Sigmoid colon (tissue), 7 donors: ENCODE results near the gene MEOX2. TPM values are rescaled to one million over a fixed set of nuclear protein-coding genes. Genes with fewer than 3 reads are reported as not detected.

ENCODE experiments used
- DNase-seq: peaks from one replicate; pipeline ENCODE4 v3.0.0-alpha.2; 2019
- H3K27ac ChIP-seq, 4 donors: fragments of 200-600 bp; sonication (generic); one replicate each; pipeline ENCODE4 v1.5.1; 2016 to 2019; ENCODE audit warnings: mild to moderate bottlenecking in 1 of 4
- H3K27me3 ChIP-seq, 3 donors: fragments of 200-600 bp; sonication (generic); one replicate each; pipeline ENCODE4 v1.5.1; 2019; ENCODE audit warnings: mild to moderate bottlenecking in 1 of 3
- H3K36me3 ChIP-seq, 4 donors: fragments of 200-600 bp; sonication (generic); one replicate each; pipeline ENCODE4 v1.5.1; 2016 to 2019
- H3K4me1 ChIP-seq, 4 donors: fragments of 200-600 bp; sonication (generic); one replicate each; pipeline ENCODE4 v1.5.1; 2017 to 2019
- H3K4me3 ChIP-seq, 4 donors: fragments of 200-600 bp; sonication (generic); one replicate each; pipeline ENCODE4 v1.5.1; 2017 to 2019; ENCODE audit warnings: mild to moderate bottlenecking in 2 of 4, moderate library complexity in 1 of 4
- H3K9me3 ChIP-seq, 4 donors: fragments of 200-600 bp in 3 of 4; sonication (generic) in 3 of 4; one replicate each; pipeline versions ENCODE4 v1.5.1 to v1.6.1; 2013 to 2019
- CTCF ChIP-seq, 4 experiments: fragments of 450-650 bp in 3 of 4; fragments of 200-600 bp in 1 of 4; IDR thresholded peaks; one replicate each; pipeline ENCODE4 v1.5.1; 2016 to 2019; ENCODE audit warnings: antibody characterized with exemption in 4 of 4, mild to moderate bottlenecking in 3 of 4, moderate library complexity in 2 of 4
- EP300 ChIP-seq, 4 donors: sonication (generic); formaldehyde crosslinking; IDR thresholded peaks; one replicate each; pipeline ENCODE4 v1.6.1; 2017; ENCODE audit warnings: antibody characterized with exemption in 4 of 4
- POLR2A ChIP-seq, 2 donors: fragments of 450-650 bp; IDR thresholded peaks; one replicate each; pipeline ENCODE4 v1.6.1; 2016; ENCODE audit warnings: antibody characterized with exemption in 2 of 2, mild to moderate bottlenecking in 2 of 2, moderate library complexity in 2 of 2
- POLR2AphosphoS5 ChIP-seq, 4 donors: sonication (generic); formaldehyde crosslinking; IDR thresholded peaks; one replicate each; pipeline ENCODE4 v1.6.1; 2017; ENCODE audit warnings: antibody characterized with exemption in 4 of 4
- WGBS, 2 donors: extraction: QIAGEN DNeasy Blood & Tissue Kit; methylation state at CpG; one replicate each; pipeline ENCODE4 v1.1.7; 2013; 5-methylcytosine and 5-hydroxymethylcytosine counted together
- intact Hi-C: fragments of 100-400 bp; cut with DNase I; formaldehyde crosslinking; loops from one replicate; pipeline ENCODE4 v1.15.1; 2023
- polyA plus RNA-seq, 3 donors: library from polyadenylated mRNA; stranded (reverse); fragments of 200-250 nt; gene quantifications; one replicate each; pipeline ENCODE4 v1.2.3, GENCODE V29; 2013
- total RNA-seq, 4 donors: library from RNA; depleted of rRNA; stranded (reverse); fragments of >200 nt; gene quantifications; one replicate each; pipeline ENCODE4 v1.1.0, GENCODE V29; 2016
- donor health status: healthy with polysubstance abuse.
- donor health status: Bipolar disorder and iron deficiency.
- donor health status: healthy.

Gene MEOX2
- total and polyA plus RNA-seq, 7 donors = 0.23 to 9.7 (median 1.6) TPM

GRCh38 chr7:15680446-15680845 lies 6.0 kb downstream of the MEOX2 start:
- intact Hi-C loops = loop anchor here (10.0 kb wide), 1 partner anchor 126 kb away; no protein-coding TSS in a partner anchor
- DNase-seq = no peak
- Histone ChIP-seq H3K27ac (no peak overlapping the region), H3K9me3 (no peaks in the 10 kb centered on the region), H3K27me3 (peaks cover 0 to 38% (median 15%) of the 10 kb centered on the region in 3 donors), H3K36me3 (no peaks in the 10 kb centered on the region), H3K4me1 (peaks cover 0 to 5% (median 2%) of the 10 kb centered on the region in 4 donors), H3K4me3 (no peak overlapping the region)
- TF ChIP-seq EP300 (IDR thresholded peaks at IDR 0.05) = no peak
- TF ChIP-seq POLR2AphosphoS5 (IDR thresholded peaks at IDR 0.05) = no peak
- TF ChIP-seq CTCF (IDR thresholded peaks at IDR 0.05) = no peak
- no peak for TF ChIP-seq POLR2A (IDR thresholded peaks at IDR 0.05)
- 84 to 90% methylated on average over 3 of the region's 3 CpGs for WGBS, 2 donors

- H3K27ac ChIP-seq = no peak overlapping the region
- 89 to 93% methylated on average over 1 of the region's 1 CpG for WGBS, 2 donors
Observed at GRCh38 chr7:15679306-15679705, 7.2 kb downstream of the MEOX2 start.

GRCh38 chr7:15678653-15679052 lies 7.8 kb downstream of the MEOX2 start:
- Histone ChIP-seq H3K4me3 (no peak overlapping the region), H3K27me3 (peaks cover 0 to 20% (median 0%) of the 10 kb centered on the region in 3 donors), H3K4me1 (no peaks in the 10 kb centered on the region), H3K27ac (no peak overlapping the region), H3K9me3 (no peaks in the 10 kb centered on the region), H3K36me3 (no peaks in the 10 kb centered on the region)
- DNase-seq = no peak
- TF ChIP-seq POLR2A (IDR thresholded peaks at IDR 0.05) (no peak), EP300 (IDR thresholded peaks at IDR 0.05) (no peak), CTCF (IDR thresholded peaks at IDR 0.05) (no peak), POLR2AphosphoS5 (IDR thresholded peaks at IDR 0.05) (no peak)
- intact Hi-C loops = no loop called here
- 90 to 95% methylated on average over 3 of the region's 3 CpGs for WGBS, 2 donors

More at GRCh38 chr7:15679306-15679705, 7.2 kb downstream of the MEOX2 start:
- Histone ChIP-seq H3K9me3 (no peaks in the 10 kb centered on the region), H3K36me3 (no peaks in the 10 kb centered on the region), H3K27me3 (peaks cover 0 to 27% (median 5%) of the 10 kb centered on the region in 3 donors), H3K4me1 (no peaks in the 10 kb centered on the region), H3K4me3 (no peak overlapping the region)
- no peak for DNase-seq
- intact Hi-C loops = no loop called here
- no peak for TF ChIP-seq EP300 (IDR thresholded peaks at IDR 0.05)
- TF ChIP-seq CTCF (IDR thresholded peaks at IDR 0.05) = no peak
- no peak for TF ChIP-seq POLR2AphosphoS5 (IDR thresholded peaks at IDR 0.05)
- TF ChIP-seq POLR2A (IDR thresholded peaks at IDR 0.05) = no peak

GRCh38 chr7:15675379-15675778 lies 11.1 kb downstream of the MEOX2 start:
- no peak for TF ChIP-seq POLR2A (IDR thresholded peaks at IDR 0.05)
- no peak for TF ChIP-seq CTCF (IDR thresholded peaks at IDR 0.05)
- no peak for TF ChIP-seq POLR2AphosphoS5 (IDR thresholded peaks at IDR 0.05)
- TF ChIP-seq EP300 (IDR thresholded peaks at IDR 0.05) = no peak
- DNase-seq = no peak
- Histone ChIP-seq H3K9me3 (no peaks in the 10 kb centered on the region), H3K27me3 (no peaks in the 10 kb centered on the region), H3K4me3 (no peak overlapping the region), H3K27ac (no peak overlapping the region), H3K4me1 (no peaks in the 10 kb centered on the region), H3K36me3 (no peaks in the 10 kb centered on the region)
- 93 to 98% methylated on average over 2 of the region's 2 CpGs for WGBS, 2 donors
- intact Hi-C loops = no loop called here

GRCh38 chr7:15674586-15674985 lies 11.9 kb downstream of the MEOX2 start:
- no peaks in the 10 kb centered on the region for H3K27me3 ChIP-seq
- no peaks in the 10 kb centered on the region for H3K36me3 ChIP-seq
- intact Hi-C loops = no loop called here
- TF ChIP-seq CTCF (IDR thresholded peaks at IDR 0.05) = no peak
- no peak for TF ChIP-seq POLR2A (IDR thresholded peaks at IDR 0.05)
- TF ChIP-seq EP300 (IDR thresholded peaks at IDR 0.05) = no peak
- no peak for TF ChIP-seq POLR2AphosphoS5 (IDR thresholded peaks at IDR 0.05)
- no peaks in the 10 kb centered on the region for H3K4me1 ChIP-seq
- H3K4me3 ChIP-seq = no peak overlapping the region
- H3K27ac ChIP-seq = no peak overlapping the region
- no peaks in the 10 kb centered on the region for H3K9me3 ChIP-seq
- no peak for DNase-seq
